Measurements from ENCODE around the gene SBNO2.

SBNO2 gene

DNA sequence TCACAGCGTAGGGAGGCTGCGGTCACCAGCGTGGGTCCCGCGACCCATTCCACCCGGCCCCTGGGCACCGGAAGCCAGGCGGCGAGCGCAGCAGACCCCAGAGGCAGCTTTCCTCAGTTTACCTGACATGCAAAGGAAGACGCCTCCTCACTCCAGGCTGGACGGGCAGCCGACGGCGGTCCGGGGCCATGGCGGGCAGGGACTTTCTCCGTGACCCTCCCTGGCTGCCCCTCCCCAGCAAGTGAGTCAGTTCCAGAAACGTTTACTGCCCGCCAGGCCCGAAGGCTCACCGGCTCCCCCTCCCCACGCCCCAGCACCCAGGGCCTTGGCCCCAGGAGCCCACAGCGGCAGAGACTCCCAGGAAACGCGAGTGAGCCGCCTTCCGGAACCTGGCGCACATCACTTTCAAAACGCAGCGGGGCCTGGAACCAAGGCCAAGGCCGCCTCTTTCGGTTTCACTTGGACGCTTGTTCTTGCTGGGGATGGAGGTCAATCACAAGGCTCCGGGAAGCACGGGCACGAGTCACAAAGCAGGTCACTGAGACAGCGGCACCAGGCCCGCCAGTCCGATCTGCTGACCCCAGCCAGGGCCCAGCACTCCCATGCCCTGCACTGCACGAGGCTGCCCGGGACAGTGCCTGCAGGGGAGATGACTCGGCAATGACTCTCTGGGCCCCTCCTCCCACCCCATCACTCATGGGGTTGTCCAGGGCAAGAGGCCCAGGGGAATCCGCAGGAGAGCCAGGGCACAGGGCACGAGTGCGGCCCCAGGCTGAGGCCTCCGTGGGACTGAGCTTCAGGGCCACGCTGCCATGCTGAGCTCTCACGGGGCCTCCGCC, 5.3 kb downstream of the SBNO2 start:
- Histone ChIP-seq H3K27ac (ENCODE audit: low read depth in 2 of 2, low read length in 2 of 2) (peak overlapping the region; percentile 16 to 63), H3K9ac (ENCODE audit: low read depth in 1 of 2, low read length in 2 of 2) (no peak overlapping the region), H3K36me3 (ENCODE audit: control insufficient read depth in 2 of 2, insufficient read depth in 2 of 2, low read length in 2 of 2) (peaks cover 7 to 19% of the 10 kb centered on the region in 2 donors), H3K4me3 (ENCODE audit: low read length in 2 of 2) (peak overlapping the region in 1 of 2 donors; percentile 26), H3K27me3 (ENCODE audit: control insufficient read depth in 2 of 2, insufficient read depth in 2 of 2, low read length in 2 of 2) (no peaks in the 10 kb centered on the region), H3K9me3 (ENCODE audit: control insufficient read depth in 2 of 2, low read length in 2 of 2) (no peaks in the 10 kb centered on the region), H3K4me1 (ENCODE audit: control insufficient read depth in 2 of 2, insufficient read depth in 2 of 2, low read length in 2 of 2) (peaks cover 13 to 15% of the 10 kb centered on the region in 2 donors)

GRCh38 chr19:1167687-1168571, 6.1 kb downstream of the SBNO2 start:
- H3K4me1 ChIP-seq (ENCODE audit: control insufficient read depth in 2 of 2, insufficient read depth in 2 of 2, low read length in 2 of 2): peaks cover 12% of the 10 kb centered on the region in 2 donors
- no peaks in the 10 kb centered on the region for H3K9me3 ChIP-seq (ENCODE audit: control insufficient read depth in 2 of 2, low read length in 2 of 2)
- no peaks in the 10 kb centered on the region for H3K27me3 ChIP-seq (ENCODE audit: control insufficient read depth in 2 of 2, insufficient read depth in 2 of 2, low read length in 2 of 2)
- H3K9ac ChIP-seq (ENCODE audit: low read depth in 1 of 2, low read length in 2 of 2): no peak overlapping the region
- peaks cover 7 to 19% of the 10 kb centered on the region in 2 donors for H3K36me3 ChIP-seq (ENCODE audit: control insufficient read depth in 2 of 2, insufficient read depth in 2 of 2, low read length in 2 of 2)
- H3K27ac ChIP-seq (ENCODE audit: low read depth in 2 of 2, low read length in 2 of 2): peak overlapping the region in 1 of 2 donors; percentile 63
- peak overlapping the region in 1 of 2 donors; percentile 26 for H3K4me3 ChIP-seq (ENCODE audit: low read length in 2 of 2)

DNA sequence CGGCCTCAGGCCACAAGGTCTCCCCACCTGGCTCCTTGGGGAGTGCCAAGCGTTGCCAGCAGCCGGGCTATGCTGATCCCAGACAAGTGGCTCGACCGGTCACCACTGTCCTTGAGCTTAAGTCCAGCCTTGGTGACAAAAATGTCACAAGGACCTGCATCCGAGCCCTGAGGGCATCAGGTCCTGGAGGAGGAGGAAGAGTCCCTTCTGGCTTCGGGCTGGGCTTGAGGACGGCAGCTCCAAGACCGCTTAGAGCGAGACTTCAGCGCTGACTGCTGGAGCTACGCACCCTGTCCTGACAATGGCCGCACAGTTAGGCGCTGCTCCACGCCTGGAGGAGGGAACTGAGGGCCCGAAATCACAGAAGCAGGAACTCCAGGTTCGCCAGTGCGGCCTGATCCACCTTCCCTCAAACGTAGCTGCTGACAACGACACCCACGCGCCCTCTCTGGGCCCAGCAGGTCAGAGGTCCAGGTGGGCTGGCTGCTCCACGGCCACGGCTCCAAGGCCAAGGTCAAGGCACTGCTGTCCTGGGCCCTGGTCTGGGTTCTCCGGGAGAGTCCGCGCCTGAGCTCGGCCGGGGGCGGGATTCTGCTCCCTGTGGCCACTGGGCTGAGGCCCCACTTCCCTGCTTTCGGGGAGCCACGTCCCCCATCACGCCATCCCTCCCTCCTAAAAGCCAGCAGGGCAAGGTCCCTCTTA, 7.0 kb downstream of the SBNO2 start:
- Histone ChIP-seq H3K4me1 (ENCODE audit: control insufficient read depth in 2 of 2, insufficient read depth in 2 of 2, low read length in 2 of 2) (peaks cover 6 to 8% of the 10 kb centered on the region in 2 donors), H3K9ac (ENCODE audit: low read depth in 1 of 2, low read length in 2 of 2) (no peak overlapping the region), H3K4me3 (ENCODE audit: low read length in 2 of 2) (no peak overlapping the region), H3K9me3 (ENCODE audit: control insufficient read depth in 2 of 2, low read length in 2 of 2) (no peaks in the 10 kb centered on the region), H3K36me3 (ENCODE audit: control insufficient read depth in 2 of 2, insufficient read depth in 2 of 2, low read length in 2 of 2) (peaks cover 7 to 19% of the 10 kb centered on the region in 2 donors), H3K27me3 (ENCODE audit: control insufficient read depth in 2 of 2, insufficient read depth in 2 of 2, low read length in 2 of 2) (no peaks in the 10 kb centered on the region), H3K27ac (ENCODE audit: low read depth in 2 of 2, low read length in 2 of 2) (no peak overlapping the region)

DNA sequence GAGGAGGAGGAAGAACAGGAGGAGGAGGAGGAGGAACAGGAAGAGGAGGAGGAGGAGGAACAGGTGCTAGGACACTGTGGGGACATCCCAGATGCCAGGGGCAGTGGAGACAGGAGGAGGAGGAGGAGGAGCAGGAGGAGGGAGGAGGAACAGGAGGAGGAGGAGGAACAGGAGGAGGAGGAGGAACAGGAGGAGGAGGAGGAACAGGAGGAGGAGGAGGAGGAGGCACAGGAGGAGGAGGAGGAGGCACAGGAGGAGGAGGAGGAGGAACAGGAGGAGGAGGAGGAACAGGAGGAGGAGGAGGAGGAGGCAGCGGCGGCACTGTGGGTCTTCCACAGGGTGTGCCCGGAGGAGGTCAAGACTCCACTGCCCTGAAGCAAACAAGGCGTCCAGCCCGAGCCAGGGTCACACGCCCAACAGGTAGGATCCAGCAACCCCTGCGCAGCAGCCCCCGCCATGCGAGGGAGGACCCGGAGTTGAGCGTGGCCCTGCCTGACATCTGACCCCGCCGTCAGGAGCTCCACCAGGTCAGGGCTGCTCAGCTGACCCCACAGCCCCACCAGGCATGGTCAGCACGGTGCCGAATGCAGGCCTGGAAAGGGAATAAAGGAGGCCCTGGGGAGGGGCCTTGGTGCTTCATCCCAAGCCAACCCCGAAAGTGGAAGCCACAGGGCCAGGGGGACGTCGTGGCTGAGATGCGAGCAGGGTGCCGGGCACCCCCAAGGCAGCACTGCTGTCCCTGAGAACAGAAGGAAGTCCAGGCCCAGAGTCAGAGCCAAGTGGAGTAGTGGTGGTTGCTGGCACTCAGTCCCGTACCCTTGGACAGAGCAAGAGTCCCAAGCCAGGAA, 9.2 kb downstream of the SBNO2 start:
- H3K27ac ChIP-seq (ENCODE audit: low read depth in 2 of 2, low read length in 2 of 2): no peak overlapping the region
- H3K9me3 ChIP-seq (ENCODE audit: control insufficient read depth in 2 of 2, low read length in 2 of 2): no peaks in the 10 kb centered on the region
- H3K4me1 ChIP-seq (ENCODE audit: control insufficient read depth in 2 of 2, insufficient read depth in 2 of 2, low read length in 2 of 2): peaks cover 5 to 6% of the 10 kb centered on the region in 2 donors
- no peaks in the 10 kb centered on the region for H3K27me3 ChIP-seq (ENCODE audit: control insufficient read depth in 2 of 2, insufficient read depth in 2 of 2, low read length in 2 of 2)
- H3K36me3 ChIP-seq (ENCODE audit: control insufficient read depth in 2 of 2, insufficient read depth in 2 of 2, low read length in 2 of 2): peaks cover 4 to 10% of the 10 kb centered on the region in 2 donors
- no peak overlapping the region for H3K4me3 ChIP-seq (ENCODE audit: low read length in 2 of 2)
- no peak overlapping the region for H3K9ac ChIP-seq (ENCODE audit: low read depth in 1 of 2, low read length in 2 of 2)

DNA sequence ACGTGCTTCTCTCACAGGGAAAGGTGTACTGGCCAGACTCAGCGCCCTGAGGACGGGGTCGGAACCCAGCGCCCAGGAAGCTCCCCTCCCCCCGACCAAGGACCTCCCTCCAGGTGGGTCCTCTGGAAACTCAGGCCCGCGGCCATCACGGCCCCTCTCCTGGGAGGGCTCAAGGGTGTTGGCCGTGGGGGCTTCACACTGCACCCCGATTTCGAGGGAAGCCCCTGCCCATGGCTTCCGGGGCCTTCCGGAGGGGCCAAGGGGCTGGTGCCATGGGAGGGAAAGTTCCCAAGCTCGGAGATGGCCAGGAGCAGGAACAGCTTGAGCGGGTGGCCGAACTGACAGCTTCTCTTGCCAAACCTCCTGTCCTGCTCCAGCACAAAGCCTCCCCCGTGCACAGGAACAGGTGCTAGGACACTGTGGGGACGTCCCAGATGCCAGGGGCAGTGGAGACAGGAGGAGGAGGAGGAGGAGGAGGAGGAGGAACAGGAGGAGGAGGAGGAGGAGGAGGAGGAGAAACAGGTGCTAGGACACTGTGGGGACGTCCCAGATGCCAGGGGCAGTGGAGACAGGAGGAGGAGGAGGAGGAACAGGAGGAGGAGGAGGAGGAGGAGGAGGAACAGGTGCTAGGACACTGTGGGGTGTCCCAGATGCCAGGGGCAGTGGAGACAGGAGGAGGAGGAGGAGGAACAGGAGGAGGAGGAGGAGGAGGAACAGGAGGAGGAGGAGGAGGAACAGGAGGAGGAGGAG, 10.0 kb downstream of the SBNO2 start:
- H3K9me3 ChIP-seq (ENCODE audit: control insufficient read depth in 2 of 2, low read length in 2 of 2): no peaks in the 10 kb centered on the region
- H3K9ac ChIP-seq (ENCODE audit: low read depth in 1 of 2, low read length in 2 of 2): no peak overlapping the region
- H3K4me1 ChIP-seq (ENCODE audit: control insufficient read depth in 2 of 2, insufficient read depth in 2 of 2, low read length in 2 of 2): peaks cover 0 to under 1% of the 10 kb centered on the region in 2 donors
- no peak overlapping the region for H3K4me3 ChIP-seq (ENCODE audit: low read length in 2 of 2)
- no peak overlapping the region for H3K27ac ChIP-seq (ENCODE audit: low read depth in 2 of 2, low read length in 2 of 2)
- H3K27me3 ChIP-seq (ENCODE audit: control insufficient read depth in 2 of 2, insufficient read depth in 2 of 2, low read length in 2 of 2): no peaks in the 10 kb centered on the region
- H3K36me3 ChIP-seq (ENCODE audit: control insufficient read depth in 2 of 2, insufficient read depth in 2 of 2, low read length in 2 of 2): peaks cover 4 to 10% of the 10 kb centered on the region in 2 donors

DNA sequence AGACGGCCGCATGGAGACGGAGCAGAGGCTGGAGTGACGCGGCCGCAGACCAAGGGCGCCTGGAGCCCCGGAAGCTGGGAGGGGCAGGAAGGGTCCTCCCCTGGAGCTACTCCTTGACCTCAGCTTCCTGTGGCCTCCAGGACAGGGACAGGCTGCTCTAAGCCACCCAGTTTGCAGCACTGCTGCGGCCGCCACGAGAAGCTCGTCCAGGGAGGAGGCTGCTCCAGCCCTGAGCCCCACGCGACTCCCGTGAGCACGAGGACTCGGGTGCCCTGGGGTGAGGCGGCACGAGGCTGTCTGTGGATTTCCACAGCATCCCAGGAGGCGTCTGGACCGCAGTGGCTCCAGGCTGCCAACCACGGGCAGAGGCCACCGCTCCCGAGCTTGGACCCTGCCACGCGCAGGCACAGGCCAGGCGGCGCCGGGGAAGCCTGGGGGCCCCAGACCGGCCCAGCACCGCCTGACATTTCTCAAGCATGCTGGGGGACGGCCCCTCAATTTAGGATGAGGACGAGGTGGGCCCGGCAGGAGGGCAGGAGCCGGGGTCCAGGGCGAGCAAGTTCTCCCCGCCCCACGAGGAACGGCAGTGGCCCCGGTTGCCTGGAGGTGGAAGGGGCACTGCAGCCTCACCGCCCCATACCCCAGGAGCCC, 10.7 kb downstream of the SBNO2 start:
- H3K36me3 ChIP-seq (ENCODE audit: control insufficient read depth in 2 of 2, insufficient read depth in 2 of 2, low read length in 2 of 2): peaks cover 4 to 10% of the 10 kb centered on the region in 2 donors
- H3K27ac ChIP-seq (ENCODE audit: low read depth in 2 of 2, low read length in 2 of 2): no peak overlapping the region
- H3K9me3 ChIP-seq (ENCODE audit: control insufficient read depth in 2 of 2, low read length in 2 of 2): no peaks in the 10 kb centered on the region
- no peak overlapping the region for H3K9ac ChIP-seq (ENCODE audit: low read depth in 1 of 2, low read length in 2 of 2)
- no peaks in the 10 kb centered on the region for H3K27me3 ChIP-seq (ENCODE audit: control insufficient read depth in 2 of 2, insufficient read depth in 2 of 2, low read length in 2 of 2)
- H3K4me1 ChIP-seq (ENCODE audit: control insufficient read depth in 2 of 2, insufficient read depth in 2 of 2, low read length in 2 of 2): no peaks in the 10 kb centered on the region
- H3K4me3 ChIP-seq (ENCODE audit: low read length in 2 of 2): no peak overlapping the region

DNA sequence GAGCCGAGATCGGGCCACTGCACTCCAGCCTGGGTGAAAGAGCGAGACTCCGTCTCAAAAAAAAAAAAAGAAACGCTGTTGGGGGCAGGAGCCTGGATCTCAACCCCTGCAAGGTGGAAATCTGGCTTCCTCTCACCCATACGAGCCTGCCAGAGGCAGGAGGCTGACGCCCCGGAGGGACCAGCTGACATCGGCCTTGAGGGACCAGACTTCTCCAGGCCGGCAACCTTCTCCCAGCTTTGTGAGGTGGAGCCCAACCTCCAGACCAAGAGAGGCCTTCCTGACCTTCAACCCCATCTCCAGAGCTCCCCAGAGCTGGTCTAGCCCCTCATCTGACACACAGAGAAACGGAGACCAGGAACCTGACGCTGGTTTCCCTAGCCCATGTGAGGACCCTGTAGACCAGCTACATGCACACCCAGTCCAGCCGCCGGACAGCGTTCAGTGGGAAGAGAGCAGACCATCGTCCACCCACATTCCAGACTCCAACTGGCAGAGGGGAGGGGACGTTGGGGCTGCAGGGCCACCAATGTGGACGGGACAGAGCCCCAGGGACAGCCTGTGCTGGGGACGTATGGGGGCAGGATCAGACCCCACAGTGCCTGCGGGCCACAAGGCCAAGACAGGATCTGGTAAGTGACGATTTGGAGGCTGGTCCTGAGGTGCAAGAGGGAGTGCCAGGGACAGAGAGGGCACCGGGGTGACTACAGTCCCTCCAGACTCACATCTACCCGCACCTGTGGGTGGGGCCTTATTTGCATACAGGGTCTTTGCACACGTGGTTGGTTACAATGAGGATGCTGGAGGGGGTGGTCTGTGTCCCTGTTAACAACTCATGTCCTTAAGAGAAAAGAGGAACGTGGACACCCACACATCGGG, 11.4 kb downstream of the SBNO2 start:
- Histone ChIP-seq H3K27me3 (ENCODE audit: control insufficient read depth in 2 of 2, insufficient read depth in 2 of 2, low read length in 2 of 2) (no peaks in the 10 kb centered on the region), H3K27ac (ENCODE audit: low read depth in 2 of 2, low read length in 2 of 2) (no peak overlapping the region), H3K9me3 (ENCODE audit: control insufficient read depth in 2 of 2, low read length in 2 of 2) (no peaks in the 10 kb centered on the region), H3K4me1 (ENCODE audit: control insufficient read depth in 2 of 2, insufficient read depth in 2 of 2, low read length in 2 of 2) (no peaks in the 10 kb centered on the region), H3K4me3 (ENCODE audit: low read length in 2 of 2) (no peak overlapping the region), H3K9ac (ENCODE audit: low read depth in 1 of 2, low read length in 2 of 2) (no peak overlapping the region), H3K36me3 (ENCODE audit: control insufficient read depth in 2 of 2, insufficient read depth in 2 of 2, low read length in 2 of 2) (peaks cover 4 to 14% of the 10 kb centered on the region in 2 donors)

- Histone ChIP-seq H3K4me3 (ENCODE audit: low read length in 2 of 2) (no peak overlapping the region), H3K9ac (ENCODE audit: low read depth in 1 of 2, low read length in 2 of 2) (no peak overlapping the region), H3K9me3 (ENCODE audit: control insufficient read depth in 2 of 2, low read length in 2 of 2) (no peaks in the 10 kb centered on the region), H3K4me1 (ENCODE audit: control insufficient read depth in 2 of 2, insufficient read depth in 2 of 2, low read length in 2 of 2) (no peaks in the 10 kb centered on the region), H3K27me3 (ENCODE audit: control insufficient read depth in 2 of 2, insufficient read depth in 2 of 2, low read length in 2 of 2) (no peaks in the 10 kb centered on the region), H3K27ac (ENCODE audit: low read depth in 2 of 2, low read length in 2 of 2) (no peak overlapping the region), H3K36me3 (ENCODE audit: control insufficient read depth in 2 of 2, insufficient read depth in 2 of 2, low read length in 2 of 2) (peaks cover under 1 to 6% of the 10 kb centered on the region in 2 donors)
Measured at GRCh38 chr19:1161716-1162115, 12.4 kb downstream of the SBNO2 start.

All from mucosa of rectum (tissue), 2 donors.